IPS-18a (cell line): ENCODE results near the gene AUTS2.

Experiments
- H3K27ac ChIP-seq: one replicate; pipeline ENCODE4 v1.5.1; 2013; ENCODE audit warnings: low read length
- H3K27me3 ChIP-seq: one replicate; pipeline ENCODE4 v1.6.1; 2013; ENCODE audit warnings: mild to moderate bottlenecking, low read length; ENCODE audit not compliant: control insufficient read depth, insufficient read depth
- H3K36me3 ChIP-seq: one replicate; pipeline ENCODE4 v1.6.1; 2013; ENCODE audit warnings: low read depth, low read length; ENCODE audit not compliant: control insufficient read depth
- H3K4me1 ChIP-seq: one replicate; pipeline ENCODE4 v1.6.1; 2013; ENCODE audit warnings: low read depth, low read length; ENCODE audit not compliant: control insufficient read depth
- H3K4me3 ChIP-seq: one replicate; pipeline ENCODE4 v1.5.1; 2013; ENCODE audit warnings: low read length
- H3K9ac ChIP-seq: one replicate; pipeline ENCODE4 v1.6.1; 2013; ENCODE audit warnings: mild to moderate bottlenecking, low read length, moderate library complexity
- H3K9me3 ChIP-seq: one replicate; pipeline ENCODE4 v1.6.1; 2013; ENCODE audit warnings: low read depth, low read length; ENCODE audit not compliant: control insufficient read depth

Gene AUTS2

DNA sequence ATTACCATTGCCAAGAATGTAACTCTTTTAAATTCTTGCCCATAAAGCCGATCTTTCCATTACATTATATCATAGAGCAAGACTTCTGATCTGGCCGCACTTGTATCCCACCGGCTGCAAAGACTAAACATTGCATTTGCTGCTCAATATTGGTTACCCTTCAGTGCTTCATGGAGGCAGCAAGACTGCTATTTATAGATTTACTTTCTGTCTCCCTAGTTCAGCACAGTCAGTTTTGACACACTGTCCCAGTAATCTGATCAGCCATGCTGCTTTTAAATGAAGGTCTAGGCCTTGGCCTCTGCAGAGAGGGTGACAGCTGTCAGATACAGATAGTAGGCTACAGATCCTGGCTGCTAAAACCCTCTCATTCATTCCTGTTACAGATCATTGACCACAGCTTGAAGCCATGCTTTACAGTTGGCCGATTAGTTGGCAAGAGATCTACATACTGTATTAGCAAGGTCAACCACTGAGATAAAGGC lies 971.1 kb downstream of the AUTS2 start:
- Histone ChIP-seq H3K9me3 (no peaks in the 10 kb centered on the region), H3K36me3 (no peaks in the 10 kb centered on the region), H3K27ac (no peak overlapping the region), H3K4me1 (peaks cover 3% of the 10 kb centered on the region), H3K9ac (no peak overlapping the region), H3K4me3 (no peak overlapping the region), H3K27me3 (no peaks in the 10 kb centered on the region)

DNA sequence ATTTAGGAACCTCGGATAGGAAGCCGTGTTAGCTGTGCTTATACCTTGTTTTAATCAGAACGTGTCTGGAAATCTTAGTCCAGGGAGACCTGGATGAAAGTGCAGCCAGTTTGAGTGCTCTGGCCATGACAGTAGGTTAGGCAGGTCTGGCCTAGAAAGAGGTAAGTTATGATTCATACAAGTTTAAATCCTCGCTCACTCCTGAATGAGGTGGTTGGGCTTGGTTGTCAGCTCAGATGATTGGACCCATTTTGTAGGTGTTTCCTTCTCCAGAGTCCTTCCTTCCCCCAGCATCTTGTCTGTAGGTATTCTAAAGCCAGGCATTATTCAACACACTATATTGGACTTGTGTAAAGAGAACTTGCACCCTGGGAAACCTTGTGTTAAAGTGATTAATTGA lies 971.8 kb downstream of the AUTS2 start:
- Histone ChIP-seq H3K4me1 (peaks cover 6% of the 10 kb centered on the region), H3K27me3 (no peaks in the 10 kb centered on the region), H3K36me3 (no peaks in the 10 kb centered on the region), H3K9ac (no peak overlapping the region), H3K9me3 (no peaks in the 10 kb centered on the region), H3K4me3 (no peak overlapping the region), H3K27ac (no peak overlapping the region)

DNA sequence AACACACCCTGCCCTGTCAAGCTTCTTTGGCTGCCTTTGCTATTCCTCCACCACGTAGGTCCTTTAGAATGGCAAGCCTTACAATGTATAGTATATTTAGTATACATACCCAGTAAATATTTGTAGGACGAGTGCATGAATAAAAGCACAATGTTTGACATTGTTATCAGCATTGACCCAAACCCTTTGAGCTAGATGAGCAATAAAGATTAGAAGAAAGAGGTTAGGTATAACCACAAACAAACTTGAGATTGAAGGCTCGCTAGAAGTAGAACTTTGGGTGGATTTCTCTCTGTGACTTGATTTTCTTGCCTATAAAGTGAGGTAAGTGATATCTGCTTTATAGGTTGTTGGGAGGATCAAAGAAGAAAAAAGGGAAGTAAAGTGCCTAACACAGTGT lies 972.7 kb downstream of the AUTS2 start:
- no peaks in the 10 kb centered on the region for H3K9me3 ChIP-seq
- peaks cover 6% of the 10 kb centered on the region for H3K4me1 ChIP-seq
- H3K36me3 ChIP-seq = no peaks in the 10 kb centered on the region
- H3K27ac ChIP-seq = no peak overlapping the region
- no peaks in the 10 kb centered on the region for H3K27me3 ChIP-seq
- no peak overlapping the region for H3K4me3 ChIP-seq
- H3K9ac ChIP-seq = no peak overlapping the region

DNA sequence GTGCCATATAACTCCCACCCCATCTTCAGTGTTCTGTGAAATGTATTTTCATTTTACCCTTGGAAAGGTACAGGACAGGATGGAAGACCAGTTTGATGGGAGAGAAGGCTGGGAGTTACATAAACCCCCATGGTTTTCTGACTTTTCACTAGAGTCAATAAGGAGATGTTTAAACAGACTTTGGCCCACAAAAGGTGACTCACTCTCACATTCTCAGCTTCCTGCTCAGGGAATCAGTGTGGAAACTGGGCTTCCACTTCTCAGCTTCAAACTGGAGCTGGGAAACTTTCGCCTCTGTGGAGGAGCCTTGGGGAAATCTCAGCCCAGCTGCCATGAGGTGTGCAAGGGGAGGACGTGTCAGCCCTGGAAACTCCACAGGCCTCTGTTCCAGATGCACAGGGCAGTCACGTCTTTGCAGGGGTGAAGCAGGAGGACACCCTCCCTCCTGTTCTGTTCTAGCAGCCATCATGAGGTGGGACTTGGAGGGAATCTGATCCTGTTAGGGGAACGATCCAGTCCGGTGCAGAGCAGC lies 973.2 kb downstream of the AUTS2 start:
- no peak overlapping the region for H3K27ac ChIP-seq
- no peaks in the 10 kb centered on the region for H3K27me3 ChIP-seq
- no peak overlapping the region for H3K9ac ChIP-seq
- H3K9me3 ChIP-seq = no peaks in the 10 kb centered on the region
- no peak overlapping the region for H3K4me3 ChIP-seq
- peaks cover 6% of the 10 kb centered on the region for H3K4me1 ChIP-seq
- no peaks in the 10 kb centered on the region for H3K36me3 ChIP-seq

DNA sequence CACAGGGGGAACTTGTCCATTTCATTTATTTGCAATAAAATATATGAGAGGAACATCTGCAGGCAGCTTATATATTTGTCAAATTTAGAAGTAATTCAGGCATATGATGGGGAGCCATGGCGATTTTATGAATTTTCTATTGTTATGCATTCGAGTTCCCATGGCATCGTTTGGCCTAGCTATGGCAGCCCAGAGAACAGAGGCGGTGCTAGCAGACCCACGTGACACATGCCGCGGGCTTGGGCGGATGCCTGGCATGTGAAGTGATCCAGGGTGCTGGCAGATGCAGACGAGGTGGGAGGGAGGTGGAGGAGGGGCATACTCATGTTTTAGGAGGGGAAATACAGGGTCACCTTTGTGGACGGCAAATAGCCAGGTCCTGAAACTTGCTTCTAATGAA lies 973.7 kb downstream of the AUTS2 start:
- H3K4me3 ChIP-seq = no peak overlapping the region
- no peaks in the 10 kb centered on the region for H3K9me3 ChIP-seq
- H3K27ac ChIP-seq = no peak overlapping the region
- no peak overlapping the region for H3K9ac ChIP-seq
- H3K27me3 ChIP-seq = no peaks in the 10 kb centered on the region
- no peaks in the 10 kb centered on the region for H3K36me3 ChIP-seq
- peaks cover 6% of the 10 kb centered on the region for H3K4me1 ChIP-seq

DNA sequence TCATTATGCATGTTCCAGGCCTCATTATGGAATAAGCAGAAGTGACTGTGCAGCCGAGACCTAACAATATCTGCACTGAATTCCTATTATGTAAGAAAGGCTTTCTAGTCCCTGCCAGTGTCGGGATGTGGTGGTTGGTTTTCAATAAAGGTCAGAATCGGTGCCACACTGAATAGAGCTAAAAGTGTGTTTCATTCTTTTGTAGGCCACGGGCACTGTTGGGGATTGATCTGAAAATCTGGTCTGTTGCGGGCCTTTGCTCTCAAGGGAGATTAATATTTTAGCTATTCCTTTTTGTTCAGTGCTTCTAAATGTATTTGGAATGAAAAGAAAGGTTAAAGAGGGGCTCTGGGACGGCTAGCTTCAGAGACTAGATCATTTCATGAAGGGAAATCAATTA lies 974.3 kb downstream of the AUTS2 start:
- H3K9ac ChIP-seq = no peak overlapping the region
- no peak overlapping the region for H3K27ac ChIP-seq
- H3K4me1 ChIP-seq = peaks cover 6% of the 10 kb centered on the region
- no peak overlapping the region for H3K4me3 ChIP-seq
- no peaks in the 10 kb centered on the region for H3K27me3 ChIP-seq
- H3K36me3 ChIP-seq = no peaks in the 10 kb centered on the region
- no peaks in the 10 kb centered on the region for H3K9me3 ChIP-seq

DNA sequence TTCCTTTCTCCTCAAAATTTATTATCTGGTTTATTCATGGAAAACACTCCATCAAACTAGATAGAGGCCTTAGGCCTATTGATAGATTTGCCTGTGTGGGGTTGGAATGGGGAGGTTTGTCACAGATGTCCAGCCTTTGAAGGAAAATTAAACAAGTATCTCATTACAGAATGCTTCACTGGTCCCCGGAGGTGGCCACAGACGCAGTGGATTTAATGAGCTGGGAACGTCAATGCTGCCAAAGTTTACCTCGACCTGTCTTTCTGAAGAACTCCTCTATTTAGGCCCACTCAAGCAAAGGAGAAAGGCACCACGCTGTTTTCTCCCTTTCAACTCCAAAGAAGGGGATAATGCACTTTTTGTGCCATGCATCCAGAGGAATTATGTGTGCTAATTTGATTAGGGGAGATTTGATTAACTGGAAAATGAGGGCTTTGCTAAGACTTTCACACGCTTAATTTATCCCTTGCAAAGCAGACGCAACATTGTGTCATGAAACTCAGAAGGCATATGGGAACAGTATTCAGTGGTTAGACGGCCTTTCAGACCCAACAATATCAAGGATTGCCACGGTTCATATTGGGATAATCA lies 974.9 kb downstream of the AUTS2 start:
- H3K4me1 ChIP-seq = peaks cover 6% of the 10 kb centered on the region
- H3K27me3 ChIP-seq = no peaks in the 10 kb centered on the region
- H3K36me3 ChIP-seq = no peaks in the 10 kb centered on the region
- H3K9me3 ChIP-seq = no peaks in the 10 kb centered on the region
- no peak overlapping the region for H3K4me3 ChIP-seq
- no peak overlapping the region for H3K9ac ChIP-seq
- no peak overlapping the region for H3K27ac ChIP-seq

GRCh38 chr7:70573696-70574095 lies 975.4 kb downstream of the AUTS2 start:
- no peaks in the 10 kb centered on the region for H3K27me3 ChIP-seq
- no peak overlapping the region for H3K9ac ChIP-seq
- no peaks in the 10 kb centered on the region for H3K9me3 ChIP-seq
- no peak overlapping the region for H3K4me3 ChIP-seq
- no peaks in the 10 kb centered on the region for H3K36me3 ChIP-seq
- no peak overlapping the region for H3K27ac ChIP-seq
- H3K4me1 ChIP-seq = peaks cover 6% of the 10 kb centered on the region

DNA sequence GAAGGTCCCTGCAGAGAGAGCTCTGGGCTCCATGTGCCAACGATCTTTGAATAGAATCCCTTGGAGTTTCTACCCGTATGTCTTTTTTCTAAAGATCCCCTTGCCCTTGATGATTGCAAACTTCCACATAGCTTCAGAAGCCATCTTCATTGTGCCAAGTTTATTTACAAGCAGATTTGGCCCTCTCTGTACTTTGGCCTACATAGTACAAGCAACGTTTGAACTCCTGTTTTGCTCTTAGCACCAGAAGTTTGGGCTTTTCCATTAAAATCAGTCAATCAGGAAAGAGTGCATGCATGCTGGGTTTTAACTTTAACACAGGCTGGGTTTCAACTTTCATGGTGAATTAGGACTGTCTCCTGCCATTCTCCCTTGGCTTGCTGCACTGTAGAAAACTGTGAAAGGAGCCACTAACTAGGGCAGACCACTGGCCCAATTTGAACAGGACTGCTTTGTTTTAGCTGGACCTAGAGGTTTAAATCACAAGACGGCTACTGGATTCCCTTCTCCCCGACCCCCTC lies 976.1 kb downstream of the AUTS2 start:
- Histone ChIP-seq H3K27ac (no peak overlapping the region), H3K4me1 (peaks cover 6% of the 10 kb centered on the region), H3K4me3 (no peak overlapping the region), H3K36me3 (no peaks in the 10 kb centered on the region), H3K27me3 (no peaks in the 10 kb centered on the region), H3K9ac (no peak overlapping the region), H3K9me3 (no peaks in the 10 kb centered on the region)

DNA sequence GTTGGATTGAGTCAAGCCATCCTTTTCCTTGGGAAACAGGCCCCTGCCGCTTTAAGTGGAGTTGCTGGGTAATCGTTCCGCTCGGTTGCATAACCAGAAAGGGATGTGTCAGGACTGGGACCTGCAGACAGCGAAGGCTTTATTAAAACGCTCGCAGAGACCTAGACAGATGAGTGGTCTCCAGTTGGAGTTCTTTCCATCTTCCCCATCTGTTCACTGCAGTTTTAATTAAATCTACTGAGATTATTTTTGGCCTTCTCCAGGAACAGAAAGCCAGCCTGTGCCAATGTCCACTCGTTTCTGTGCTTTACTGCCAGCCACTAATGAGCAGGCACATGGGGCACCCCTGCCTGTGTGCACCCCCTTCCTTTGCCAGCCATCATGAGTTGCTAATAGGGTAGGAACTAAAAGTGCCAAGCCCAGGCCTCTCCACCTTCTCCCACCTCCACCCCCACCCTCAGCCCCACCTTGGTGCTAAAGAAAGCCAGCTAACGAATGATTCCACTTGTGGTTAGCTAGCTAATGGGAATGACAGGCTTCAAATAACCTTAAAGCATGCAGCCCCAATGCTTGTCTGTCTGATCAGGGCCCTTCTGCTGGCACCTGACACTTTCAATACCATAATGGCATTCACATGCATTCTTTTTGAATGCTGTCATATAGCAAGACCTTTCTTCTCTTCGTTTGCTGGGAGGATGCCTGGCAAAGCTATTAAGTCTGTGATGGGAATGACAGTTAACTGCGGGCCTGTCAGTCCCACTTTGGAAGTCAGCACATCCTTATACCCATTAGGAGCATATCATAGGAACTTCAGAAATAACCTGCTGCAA lies 976.9 kb downstream of the AUTS2 start:
- Histone ChIP-seq H3K9ac (no peak overlapping the region), H3K4me3 (no peak overlapping the region), H3K9me3 (no peaks in the 10 kb centered on the region), H3K36me3 (no peaks in the 10 kb centered on the region), H3K27me3 (no peaks in the 10 kb centered on the region), H3K4me1 (peaks cover 6% of the 10 kb centered on the region), H3K27ac (no peak overlapping the region)

DNA sequence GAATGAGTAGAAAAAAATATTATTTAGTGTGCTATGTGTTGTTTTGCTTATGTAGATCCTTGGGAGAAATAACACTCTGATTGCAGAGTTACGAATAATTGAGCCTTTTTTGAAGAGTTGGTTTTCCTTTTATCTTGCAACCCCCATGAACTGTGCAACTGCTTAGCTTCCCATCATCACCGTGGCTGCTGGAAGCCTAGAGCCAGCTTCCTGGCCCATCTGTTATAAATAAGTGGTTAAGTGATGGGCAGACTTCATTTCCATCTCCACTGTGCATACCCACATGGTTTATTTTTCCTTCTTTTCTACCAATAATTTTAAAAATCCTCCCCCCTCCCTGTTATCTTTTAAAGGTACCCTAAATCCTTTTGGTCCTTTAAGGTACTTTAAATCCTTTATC lies 978.8 kb downstream of the AUTS2 start:
- H3K27ac ChIP-seq = no peak overlapping the region
- H3K27me3 ChIP-seq = no peaks in the 10 kb centered on the region
- no peaks in the 10 kb centered on the region for H3K36me3 ChIP-seq
- no peak overlapping the region for H3K4me3 ChIP-seq
- H3K4me1 ChIP-seq = peaks cover 10% of the 10 kb centered on the region
- H3K9ac ChIP-seq = no peak overlapping the region
- no peaks in the 10 kb centered on the region for H3K9me3 ChIP-seq
